ENCODE measurements around the gene ZFP36. TPM values are rescaled to one million over a fixed set of nuclear protein-coding genes. Genes with fewer than 3 reads are reported as not detected.
"Not testable (repeated sequence)": the region's sequence is repeated elsewhere in the genome, so short reads cannot be mapped to it uniquely, and the experiment has no call there.

ZFP36 gene
- total and polyA plus RNA-seq, 3 donors from 2014 or later = 46.4 to 90.9 (median 77.7) TPM

DNA sequence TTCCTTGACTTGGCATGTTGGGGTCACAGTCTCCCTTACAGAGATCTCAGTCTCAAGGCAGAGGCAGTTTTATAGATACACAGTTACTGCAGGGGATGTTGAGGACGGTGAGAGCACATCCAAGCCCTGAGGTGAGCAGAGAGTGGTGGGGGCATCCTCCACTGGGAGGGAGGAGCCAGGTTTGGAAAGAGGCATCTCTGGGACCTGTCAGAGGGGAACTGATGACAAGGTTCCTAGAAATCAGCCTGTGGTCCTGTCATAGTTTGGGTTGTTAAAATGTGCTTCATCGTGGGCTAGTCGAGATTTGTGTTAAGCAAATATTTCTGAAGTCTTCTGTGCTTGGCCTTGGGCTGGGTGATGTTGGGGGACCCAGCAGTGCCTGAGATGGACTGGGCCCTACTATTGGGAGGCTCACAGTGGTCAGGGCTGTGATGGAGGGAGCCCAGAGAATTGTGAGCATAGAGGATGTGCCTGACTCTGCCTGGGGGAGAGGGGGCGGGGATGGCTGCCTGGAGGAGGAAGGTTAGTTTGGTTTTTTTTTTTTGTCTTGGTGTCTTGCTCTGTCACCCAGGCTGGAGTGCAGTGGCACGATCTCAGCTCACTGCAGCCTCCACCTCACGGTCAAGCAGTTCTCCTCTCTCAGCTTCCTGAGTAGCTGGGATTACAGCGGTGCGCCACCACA lies 42.6 kb downstream of the ZFP36 start:
- no peaks in the 10 kb centered on the region for H3K36me3 ChIP-seq (ENCODE audit: low read depth, missing control alignments)
- intact Hi-C loops (cut with DNase I; ENCODE audit: low total_unique reads) = no loop called here
- TF ChIP-seq CTCF (IDR thresholded peaks at IDR 0.05) = no peak
- TF ChIP-seq POLR2A (IDR thresholded peaks at IDR 0.05) = no peak

GRCh38 chr19:39451257-39451656 lies 44.6 kb downstream of the ZFP36 start:
- DNase-seq; H3K27me3 ChIP-seq; H3K9me3 ChIP-seq; H3K4me3 ChIP-seq; H3K27ac ChIP-seq; H3K36me3 ChIP-seq (ENCODE audit: low read depth, missing control alignments); intact Hi-C loops (cut with DNase I; ENCODE audit: low total_unique reads): not testable (repeated sequence)
- peaks cover 32% of the 10 kb centered on the region for H3K4me1 ChIP-seq
- WGBS, 2 donors = 87 to 93% methylated on average over 8 of the region's 8 CpGs

More for the DNA sequence above, 42.6 kb downstream of the ZFP36 start:
- peaks cover 33% of the 10 kb centered on the region for H3K4me1 ChIP-seq
- no peaks in the 10 kb centered on the region for H3K9me3 ChIP-seq
- no peak overlapping the region for H3K27ac ChIP-seq
- H3K27me3 ChIP-seq = no peaks in the 10 kb centered on the region
- 67 to 82% methylated on average over 8 of the region's 8 CpGs for WGBS, 2 donors
- H3K4me3 ChIP-seq = no peak overlapping the region
- no peak for DNase-seq

Small RNA genes lying within 50 kb of the gene (microRNA-seq; reads per million reads assigned to microRNA genes)
- gene MIR4530 (ENCODE audit: borderline number of aligned reads in 2 of 2, borderline replicate concordance in 1 of 2) = 0 to 0.70 reads per million in 2 donors

Small RNA genes lying within 50 kb of the gene (small RNA-seq; reads per million reads assigned to genes)
- gene MIR4530 (0 reads per million in 2 donors), gene RN7SL566P (0 reads per million in 2 donors)

Other genes with a start within 250 kb of the ZFP36 start
- gene NCCRP1, start 209.9 kb upstream of the ZFP36 start, total RNA-seq = 1 to 10 TPM; 1.1 to 1.3 TPM
- 0.73 TPM for gene NCCRP1, start 209.9 kb upstream of the ZFP36 start, polyA plus RNA-seq (ENCODE audit: insufficient read depth, low read depth, low replicate concordance)
- 100 to 1,000 TPM in 1 of 2 donors, 10 to 100 TPM in 1; 98.0 to 192 TPM for gene SYCN, start 202.6 kb upstream of the ZFP36 start, total RNA-seq
- 36.5 TPM for gene SYCN, start 202.6 kb upstream of the ZFP36 start, polyA plus RNA-seq (ENCODE audit: insufficient read depth, low read depth, low replicate concordance)
- gene IFNL3, start 161.8 kb upstream of the ZFP36 start, total RNA-seq = not detected
- gene IFNL3, start 161.8 kb upstream of the ZFP36 start, polyA plus RNA-seq (ENCODE audit: insufficient read depth, low read depth, low replicate concordance) = not detected
- gene IFNL4, start 158.0 kb upstream of the ZFP36 start, total RNA-seq = not detected
- not detected for gene IFNL4, start 158.0 kb upstream of the ZFP36 start, polyA plus RNA-seq (ENCODE audit: insufficient read depth, low read depth, low replicate concordance)
- gene IFNL2, start 138.5 kb upstream of the ZFP36 start, total RNA-seq = under 1 TPM in 1 of 2 donors, not detected in 1; 0.43 TPM
- gene IFNL2, start 138.5 kb upstream of the ZFP36 start, polyA plus RNA-seq (ENCODE audit: insufficient read depth, low read depth, low replicate concordance) = not detected
- not detected for gene IFNL1, start 110.4 kb upstream of the ZFP36 start, total RNA-seq
- gene IFNL1, start 110.4 kb upstream of the ZFP36 start, polyA plus RNA-seq (ENCODE audit: insufficient read depth, low read depth, low replicate concordance) = not detected
- gene LRFN1, start 86.0 kb upstream of the ZFP36 start, total RNA-seq = 1 to 10 TPM; 3.5 to 4.0 TPM
- 1.4 TPM for gene LRFN1, start 86.0 kb upstream of the ZFP36 start, polyA plus RNA-seq (ENCODE audit: insufficient read depth, low read depth, low replicate concordance)
- gene GMFG, start 70.8 kb upstream of the ZFP36 start, total RNA-seq = 1 to 10 TPM; 2.4 to 3.7 TPM
- gene GMFG, start 70.8 kb upstream of the ZFP36 start, polyA plus RNA-seq (ENCODE audit: insufficient read depth, low read depth, low replicate concordance) = 19.5 TPM
- 100 to 1,000 TPM; 228 to 276 TPM for gene SAMD4B, start 64.4 kb upstream of the ZFP36 start, total RNA-seq
- gene SAMD4B, start 64.4 kb upstream of the ZFP36 start, polyA plus RNA-seq (ENCODE audit: insufficient read depth, low read depth, low replicate concordance) = 159 TPM
- 10 to 100 TPM; 70.7 to 74.6 TPM for gene PAF1, start 15.7 kb upstream of the ZFP36 start, total RNA-seq
- gene PAF1, start 15.7 kb upstream of the ZFP36 start, polyA plus RNA-seq (ENCODE audit: insufficient read depth, low read depth, low replicate concordance) = 154 TPM
- gene MED29, start 15.5 kb upstream of the ZFP36 start, total RNA-seq = 10 to 100 TPM; 46.1 to 53.5 TPM
- 38.9 TPM for gene MED29, start 15.5 kb upstream of the ZFP36 start, polyA plus RNA-seq (ENCODE audit: insufficient read depth, low read depth, low replicate concordance)
- gene PLEKHG2, start 5.8 kb downstream of the ZFP36 start, total RNA-seq = 10 to 100 TPM; 22.6 to 32.8 TPM
- gene PLEKHG2, start 5.8 kb downstream of the ZFP36 start, polyA plus RNA-seq (ENCODE audit: insufficient read depth, low read depth, low replicate concordance) = 29.2 TPM
- gene RPS16, start 29.1 kb downstream of the ZFP36 start, total RNA-seq = 1,000 to 10,000 TPM in 1 of 2 donors, 100 to 1,000 TPM in 1; 628 to 1,122 TPM
- 1,146 TPM for gene RPS16, start 29.1 kb downstream of the ZFP36 start, polyA plus RNA-seq (ENCODE audit: insufficient read depth, low read depth, low replicate concordance)
- 100 to 1,000 TPM; 363 to 366 TPM for gene SUPT5H, start 38.7 kb downstream of the ZFP36 start, total RNA-seq
- gene SUPT5H, start 38.7 kb downstream of the ZFP36 start, polyA plus RNA-seq (ENCODE audit: insufficient read depth, low read depth, low replicate concordance) = 359 TPM
- 10 to 100 TPM; 80.6 to 96.1 TPM for gene TIMM50, start 74.0 kb downstream of the ZFP36 start, total RNA-seq
- 130 TPM for gene TIMM50, start 74.0 kb downstream of the ZFP36 start, polyA plus RNA-seq (ENCODE audit: insufficient read depth, low read depth, low replicate concordance)
- gene DLL3, start 92.1 kb downstream of the ZFP36 start, total RNA-seq = 1 to 10 TPM; 4.5 to 6.5 TPM
- 1.6 TPM for gene DLL3, start 92.1 kb downstream of the ZFP36 start, polyA plus RNA-seq (ENCODE audit: insufficient read depth, low read depth, low replicate concordance)
- 10 to 100 TPM in 1 of 2 donors, 1 to 10 TPM in 1; 2.5 to 10.8 TPM for gene SELENOV, start 108.3 kb downstream of the ZFP36 start, total RNA-seq
- gene SELENOV, start 108.3 kb downstream of the ZFP36 start, polyA plus RNA-seq (ENCODE audit: insufficient read depth, low read depth, low replicate concordance) = 19.7 TPM
- gene EID2B, start 126.0 kb downstream of the ZFP36 start, total RNA-seq = 10 to 100 TPM in 1 of 2 donors, 1 to 10 TPM in 1; 9.2 to 12.2 TPM
- 6.6 TPM for gene EID2B, start 126.0 kb downstream of the ZFP36 start, polyA plus RNA-seq (ENCODE audit: insufficient read depth, low read depth, low replicate concordance)
- gene EID2, start 133.3 kb downstream of the ZFP36 start, total RNA-seq = 10 to 100 TPM; 23.9 to 26.7 TPM
- gene EID2, start 133.3 kb downstream of the ZFP36 start, polyA plus RNA-seq (ENCODE audit: insufficient read depth, low read depth, low replicate concordance) = 15.0 TPM
- not detected for gene LGALS13, start 195.7 kb downstream of the ZFP36 start, total RNA-seq
- not detected for gene LGALS13, start 195.7 kb downstream of the ZFP36 start, polyA plus RNA-seq (ENCODE audit: insufficient read depth, low read depth, low replicate concordance)
- not detected for gene LGALS16, start 249.1 kb downstream of the ZFP36 start, total RNA-seq
- gene LGALS16, start 249.1 kb downstream of the ZFP36 start, polyA plus RNA-seq (ENCODE audit: insufficient read depth, low read depth, low replicate concordance) = not detected